NB4 (cell line): ENCODE results near the gene C1S.

ENCODE experiments used
- POLR2A ChIP-seq: IDR thresholded peaks from 2 replicates; pipeline ENCODE4 v1.6.1; 2011; ENCODE audit warnings: mild to moderate bottlenecking; ENCODE audit not compliant: insufficient read length; ENCODE audit errors: extremely low read depth
- TF ChIP-seq, protein P1 (sequence below): IDR thresholded peaks from one replicate; pipeline ENCODE4 v1.5.1; 2012; ENCODE audit warnings: low read depth, low read length
- TF ChIP-seq, protein P2 (sequence below): IDR thresholded peaks from 2 replicates; pipeline ENCODE4 v1.6.1; 2011; ENCODE audit warnings: low read depth, low read length

DNA sequence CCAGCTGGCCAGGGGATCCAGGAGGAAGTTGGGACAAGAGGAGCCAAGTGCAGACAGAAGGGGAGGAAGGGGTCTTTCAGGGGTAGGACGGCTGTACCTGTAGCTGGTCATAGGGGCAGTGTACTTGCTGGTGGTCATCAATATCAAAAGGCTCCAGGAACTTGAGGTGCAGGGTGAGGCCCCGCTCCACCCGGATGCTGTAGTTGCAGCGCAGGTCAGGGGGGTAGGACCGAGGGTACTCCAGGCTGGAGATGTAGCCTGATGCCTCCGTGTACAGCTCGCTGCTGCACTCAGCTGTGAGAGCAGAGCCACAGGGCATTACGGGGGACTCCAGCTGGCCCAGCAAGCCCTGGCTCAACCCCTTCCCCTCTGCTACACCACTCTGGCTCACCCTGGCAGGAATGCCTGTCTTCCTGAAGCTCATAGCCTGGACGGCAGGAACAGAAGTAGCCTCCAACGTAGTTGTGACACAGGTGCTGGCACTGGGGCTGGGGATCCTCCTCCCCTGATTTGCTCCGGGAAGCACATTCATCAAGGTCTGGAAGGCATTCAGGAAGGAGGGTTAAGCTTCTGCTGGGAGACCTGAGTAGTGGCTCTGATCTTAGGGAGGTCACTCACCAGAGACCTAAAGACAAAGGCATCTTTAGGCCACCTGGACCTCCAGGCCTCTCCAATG, 28.8 kb downstream of the C1S start:
- TF ChIP-seq POLR2A: no peak
- TF ChIP-seq, protein P1, sequence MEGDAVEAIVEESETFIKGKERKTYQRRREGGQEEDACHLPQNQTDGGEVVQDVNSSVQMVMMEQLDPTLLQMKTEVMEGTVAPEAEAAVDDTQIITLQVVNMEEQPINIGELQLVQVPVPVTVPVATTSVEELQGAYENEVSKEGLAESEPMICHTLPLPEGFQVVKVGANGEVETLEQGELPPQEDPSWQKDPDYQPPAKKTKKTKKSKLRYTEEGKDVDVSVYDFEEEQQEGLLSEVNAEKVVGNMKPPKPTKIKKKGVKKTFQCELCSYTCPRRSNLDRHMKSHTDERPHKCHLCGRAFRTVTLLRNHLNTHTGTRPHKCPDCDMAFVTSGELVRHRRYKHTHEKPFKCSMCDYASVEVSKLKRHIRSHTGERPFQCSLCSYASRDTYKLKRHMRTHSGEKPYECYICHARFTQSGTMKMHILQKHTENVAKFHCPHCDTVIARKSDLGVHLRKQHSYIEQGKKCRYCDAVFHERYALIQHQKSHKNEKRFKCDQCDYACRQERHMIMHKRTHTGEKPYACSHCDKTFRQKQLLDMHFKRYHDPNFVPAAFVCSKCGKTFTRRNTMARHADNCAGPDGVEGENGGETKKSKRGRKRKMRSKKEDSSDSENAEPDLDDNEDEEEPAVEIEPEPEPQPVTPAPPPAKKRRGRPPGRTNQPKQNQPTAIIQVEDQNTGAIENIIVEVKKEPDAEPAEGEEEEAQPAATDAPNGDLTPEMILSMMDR: no peak
- TF ChIP-seq, protein P2, sequence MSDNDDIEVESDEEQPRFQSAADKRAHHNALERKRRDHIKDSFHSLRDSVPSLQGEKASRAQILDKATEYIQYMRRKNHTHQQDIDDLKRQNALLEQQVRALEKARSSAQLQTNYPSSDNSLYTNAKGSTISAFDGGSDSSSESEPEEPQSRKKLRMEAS: no peak
